DOHH2 (cell line): ENCODE results near the gene ATP13A3.

ENCODE experiments used
- H3F3A ChIP-seq: fragments of 200-600 bp; sonication (generic), shearing (Covaris generic); 2 replicates; pipeline ENCODE4 v1.6.0; 2016; ENCODE audit warnings: antibody characterized with exemption, mild to moderate bottlenecking; ENCODE audit not compliant: control insufficient read depth, insufficient read depth
- H3K27ac ChIP-seq: fragments of 200-600 bp; sonication (generic); 2 replicates; pipeline ENCODE4 v1.5.1; 2014; ENCODE audit warnings: low read depth, mild to moderate bottlenecking, low read length, moderate library complexity
- H3K27me3 ChIP-seq: fragments of 200-600 bp; sonication (generic); 2 replicates; pipeline ENCODE4 v1.6.1; 2014; ENCODE audit warnings: mild to moderate bottlenecking, low read length, mixed read lengths; ENCODE audit not compliant: control insufficient read depth
- H3K36me3 ChIP-seq: fragments of 200-600 bp; sonication (generic); 2 replicates; pipeline ENCODE4 v1.6.1; 2014; ENCODE audit warnings: mild to moderate bottlenecking, low read length, moderate library complexity, mixed read lengths; ENCODE audit not compliant: control insufficient read depth
- H3K4me1 ChIP-seq: fragments of 200-600 bp; sonication (generic); 2 replicates; pipeline ENCODE4 v1.6.1; 2014; ENCODE audit warnings: mild to moderate bottlenecking, low read length, mixed read lengths; ENCODE audit not compliant: control insufficient read depth
- H3K4me2 ChIP-seq: fragments of 200-600 bp; sonication (generic); 2 replicates; pipeline ENCODE4 v1.6.0; 2014; ENCODE audit warnings: mild to moderate bottlenecking, low read length, moderate library complexity
- H3K4me3 ChIP-seq: fragments of 200-600 bp; sonication (generic); 2 replicates; pipeline ENCODE4 v1.5.1; 2014; ENCODE audit warnings: mild to moderate bottlenecking, low read length, mixed read lengths
- H3K79me2 ChIP-seq: fragments of 200-600 bp; sonication (generic); 2 replicates; pipeline ENCODE4 v1.6.1; 2014; ENCODE audit warnings: mild to moderate bottlenecking, low read length, mixed read lengths; ENCODE audit not compliant: control insufficient read depth
- H3K9me2 ChIP-seq: fragments of 200-600 bp; sonication (generic); replicated peaks from 2 replicates; pipeline ENCODE4 v1.6.1; 2014; ENCODE audit warnings: mild to moderate bottlenecking, low read length, mixed read lengths; ENCODE audit not compliant: control insufficient read depth
- H3K9me3 ChIP-seq: fragments of 200-600 bp; sonication (generic); 2 replicates; pipeline ENCODE4 v1.6.1; 2014; ENCODE audit warnings: antibody characterized with exemption, low read length, mixed read lengths; ENCODE audit not compliant: control insufficient read depth, insufficient read depth
- H4K20me1 ChIP-seq: fragments of 200-600 bp; sonication (generic); 2 replicates; pipeline ENCODE4 v1.6.0; 2014; ENCODE audit warnings: low read depth, mild to moderate bottlenecking, antibody characterized with exemption, low read length, moderate library complexity; ENCODE audit not compliant: control insufficient read depth, insufficient read depth
- EZH2phosphoT487 ChIP-seq: fragments of 200-600 bp; sonication (generic); IDR thresholded peaks from 2 replicates; pipeline ENCODE4 v1.6.1; 2017; ENCODE audit warnings: borderline replicate concordance, mild to moderate bottlenecking, antibody characterized with exemption, low read length, moderate library complexity, mixed read lengths
- TF ChIP-seq, protein P1 (sequence below): fragments of 200-600 bp; sonication (generic); IDR thresholded peaks from one replicate; pipeline ENCODE4 v1.5.1; 2014; ENCODE audit warnings: antibody characterized with exemption, mild to moderate bottlenecking, low read depth, low read length; ENCODE audit not compliant: poor library complexity, severe bottlenecking

ATP13A3 gene

DNA sequence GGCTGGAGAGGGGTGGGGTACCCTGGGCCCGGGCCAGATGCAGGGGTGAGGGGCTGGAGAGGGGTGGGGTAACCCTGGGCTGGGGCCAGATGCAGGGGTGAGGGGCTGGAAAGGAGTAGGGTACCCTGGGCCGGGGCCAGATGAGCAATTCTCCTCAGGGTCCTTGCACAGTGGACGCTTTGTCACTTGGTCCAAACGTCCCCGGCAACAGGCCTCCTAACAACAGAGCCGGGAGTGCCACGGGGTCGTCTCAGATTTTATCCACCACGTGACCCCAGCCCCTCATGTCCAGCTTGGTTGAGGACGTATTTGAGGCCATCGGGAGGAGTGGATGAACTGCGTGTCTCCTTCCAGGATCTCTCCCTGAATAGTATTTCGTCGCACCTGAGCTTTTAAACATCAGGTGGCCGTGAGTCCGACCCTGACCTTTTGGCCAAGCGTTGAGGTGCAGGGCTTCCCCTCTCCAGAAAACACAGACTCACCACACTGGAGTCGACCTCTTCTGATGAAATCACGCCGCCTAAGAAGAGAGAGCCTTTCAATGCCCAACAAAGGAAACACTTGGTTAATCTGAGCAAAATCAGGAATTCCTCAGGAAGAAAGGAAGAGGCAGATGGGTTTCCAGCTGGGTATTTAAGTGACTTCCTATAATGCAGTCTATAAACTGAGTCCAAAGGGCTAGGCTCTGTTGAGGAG lies 104.5 kb downstream of the ATP13A3 start:
- Histone ChIP-seq H4K20me1 (no peaks in the 10 kb centered on the region), H3K9me2 (no peaks in the 10 kb centered on the region), H3K79me2 (no peaks in the 10 kb centered on the region), H3F3A (no peaks in the 10 kb centered on the region), H3K36me3 (no peaks in the 10 kb centered on the region), H3K27me3 (no peaks in the 10 kb centered on the region), H3K4me1 (no peaks in the 10 kb centered on the region), H3K4me3 (no peak overlapping the region), H3K27ac (no peak overlapping the region), H3K4me2 (no peak overlapping the region), H3K9me3 (no peaks in the 10 kb centered on the region)
- no peak for TF ChIP-seq EZH2phosphoT487
- TF ChIP-seq, protein P1, sequence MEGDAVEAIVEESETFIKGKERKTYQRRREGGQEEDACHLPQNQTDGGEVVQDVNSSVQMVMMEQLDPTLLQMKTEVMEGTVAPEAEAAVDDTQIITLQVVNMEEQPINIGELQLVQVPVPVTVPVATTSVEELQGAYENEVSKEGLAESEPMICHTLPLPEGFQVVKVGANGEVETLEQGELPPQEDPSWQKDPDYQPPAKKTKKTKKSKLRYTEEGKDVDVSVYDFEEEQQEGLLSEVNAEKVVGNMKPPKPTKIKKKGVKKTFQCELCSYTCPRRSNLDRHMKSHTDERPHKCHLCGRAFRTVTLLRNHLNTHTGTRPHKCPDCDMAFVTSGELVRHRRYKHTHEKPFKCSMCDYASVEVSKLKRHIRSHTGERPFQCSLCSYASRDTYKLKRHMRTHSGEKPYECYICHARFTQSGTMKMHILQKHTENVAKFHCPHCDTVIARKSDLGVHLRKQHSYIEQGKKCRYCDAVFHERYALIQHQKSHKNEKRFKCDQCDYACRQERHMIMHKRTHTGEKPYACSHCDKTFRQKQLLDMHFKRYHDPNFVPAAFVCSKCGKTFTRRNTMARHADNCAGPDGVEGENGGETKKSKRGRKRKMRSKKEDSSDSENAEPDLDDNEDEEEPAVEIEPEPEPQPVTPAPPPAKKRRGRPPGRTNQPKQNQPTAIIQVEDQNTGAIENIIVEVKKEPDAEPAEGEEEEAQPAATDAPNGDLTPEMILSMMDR, result no peak

DNA sequence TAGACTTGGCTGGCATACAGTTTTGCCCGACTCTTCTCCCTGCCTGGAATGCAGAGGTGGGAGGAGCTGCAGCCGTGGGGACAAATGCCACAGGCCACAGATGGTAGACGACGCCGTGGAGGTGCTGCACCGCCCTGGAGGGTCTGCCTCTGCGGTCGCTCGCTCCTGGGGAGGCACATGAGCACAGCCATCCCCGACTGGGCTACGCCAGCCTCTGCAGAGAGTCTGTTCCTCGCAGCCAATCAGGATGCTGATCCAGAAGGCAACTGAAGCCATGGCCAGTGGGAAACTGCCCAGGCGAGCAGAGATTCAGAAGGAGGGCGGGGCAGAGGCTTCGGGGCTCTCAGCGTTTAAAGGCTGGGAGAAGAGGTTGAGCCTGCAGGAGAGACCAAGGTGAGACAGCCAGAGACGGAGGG lies 105.3 kb downstream of the ATP13A3 start:
- no peak for TF ChIP-seq EZH2phosphoT487
- TF ChIP-seq, protein P1, result no peak
- H3K27me3 ChIP-seq, result no peaks in the 10 kb centered on the region
- no peaks in the 10 kb centered on the region for H3K36me3 ChIP-seq
- no peak overlapping the region for H3K4me2 ChIP-seq
- no peaks in the 10 kb centered on the region for H3F3A ChIP-seq
- no peak overlapping the region for H3K27ac ChIP-seq
- no peaks in the 10 kb centered on the region for H3K9me2 ChIP-seq
- H3K4me1 ChIP-seq, result no peaks in the 10 kb centered on the region
- no peaks in the 10 kb centered on the region for H3K9me3 ChIP-seq
- no peaks in the 10 kb centered on the region for H3K79me2 ChIP-seq
- no peaks in the 10 kb centered on the region for H4K20me1 ChIP-seq
- H3K4me3 ChIP-seq, result no peak overlapping the region

DNA sequence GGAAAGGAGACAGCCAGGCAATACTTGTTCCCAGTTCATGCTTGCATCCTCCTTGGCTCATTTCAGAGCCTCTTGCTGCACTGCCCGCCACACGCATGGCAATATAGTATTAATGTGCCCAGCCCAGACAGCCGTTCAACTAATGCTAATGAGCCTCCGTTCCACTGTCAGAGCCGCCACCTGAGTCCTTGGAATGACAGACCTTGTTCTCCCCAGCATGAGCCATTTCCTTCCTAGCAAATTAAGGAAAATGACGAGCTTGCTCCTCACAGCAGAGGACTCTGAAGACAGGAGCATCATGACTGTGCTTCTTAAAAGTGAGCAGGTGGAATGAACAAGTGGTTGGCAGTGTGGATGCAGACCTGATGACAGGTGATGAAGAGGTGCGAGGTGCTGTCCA lies 106.5 kb downstream of the ATP13A3 start:
- Histone ChIP-seq H3F3A (no peaks in the 10 kb centered on the region), H3K9me3 (no peaks in the 10 kb centered on the region), H3K27ac (no peak overlapping the region), H3K79me2 (no peaks in the 10 kb centered on the region), H3K36me3 (no peaks in the 10 kb centered on the region), H3K4me1 (no peaks in the 10 kb centered on the region), H4K20me1 (no peaks in the 10 kb centered on the region), H3K27me3 (no peaks in the 10 kb centered on the region), H3K4me2 (no peak overlapping the region), H3K4me3 (no peak overlapping the region), H3K9me2 (no peaks in the 10 kb centered on the region)
- no peak for TF ChIP-seq EZH2phosphoT487
- TF ChIP-seq, protein P1, result no peak
